ENCODE data around the gene TSPEAR.

DNA sequence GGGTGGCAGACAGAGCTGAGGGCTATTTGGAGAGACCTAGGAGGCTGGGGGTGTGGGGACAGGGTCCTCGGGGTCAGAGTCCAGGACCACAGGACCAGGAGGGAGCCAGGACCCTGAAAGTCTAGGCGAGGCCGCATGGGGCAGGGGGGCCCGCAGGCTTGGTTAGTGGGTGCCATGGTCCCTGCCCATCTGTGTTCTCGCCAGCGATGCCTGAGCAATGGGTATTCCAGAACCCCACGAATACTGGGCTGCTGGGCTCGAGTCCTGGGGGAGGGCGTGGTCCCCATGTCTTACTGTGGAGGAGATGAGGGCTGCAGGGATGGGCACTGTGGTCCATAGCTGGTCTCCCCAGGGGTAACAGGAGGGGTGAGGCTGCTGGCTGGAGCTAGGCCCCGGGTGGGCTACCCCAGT is 121.1 kb downstream of the TSPEAR start:
- TF ChIP-seq, protein P1, sequence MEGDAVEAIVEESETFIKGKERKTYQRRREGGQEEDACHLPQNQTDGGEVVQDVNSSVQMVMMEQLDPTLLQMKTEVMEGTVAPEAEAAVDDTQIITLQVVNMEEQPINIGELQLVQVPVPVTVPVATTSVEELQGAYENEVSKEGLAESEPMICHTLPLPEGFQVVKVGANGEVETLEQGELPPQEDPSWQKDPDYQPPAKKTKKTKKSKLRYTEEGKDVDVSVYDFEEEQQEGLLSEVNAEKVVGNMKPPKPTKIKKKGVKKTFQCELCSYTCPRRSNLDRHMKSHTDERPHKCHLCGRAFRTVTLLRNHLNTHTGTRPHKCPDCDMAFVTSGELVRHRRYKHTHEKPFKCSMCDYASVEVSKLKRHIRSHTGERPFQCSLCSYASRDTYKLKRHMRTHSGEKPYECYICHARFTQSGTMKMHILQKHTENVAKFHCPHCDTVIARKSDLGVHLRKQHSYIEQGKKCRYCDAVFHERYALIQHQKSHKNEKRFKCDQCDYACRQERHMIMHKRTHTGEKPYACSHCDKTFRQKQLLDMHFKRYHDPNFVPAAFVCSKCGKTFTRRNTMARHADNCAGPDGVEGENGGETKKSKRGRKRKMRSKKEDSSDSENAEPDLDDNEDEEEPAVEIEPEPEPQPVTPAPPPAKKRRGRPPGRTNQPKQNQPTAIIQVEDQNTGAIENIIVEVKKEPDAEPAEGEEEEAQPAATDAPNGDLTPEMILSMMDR (IDR thresholded peaks at IDR 0.05): no peak
- TF ChIP-seq EZH2 (IDR thresholded peaks at IDR 0.05; ENCODE audit: borderline replicate concordance, insufficient read depth, low read depth, low read length, poor library complexity, severe bottlenecking): no peak

Measured in B cell (primary cell).